Parathyroid adenoma (tissue), 2 donors: ENCODE data around the gene NNT.

Experiments
- H2AFZ ChIP-seq: fragments of 300-600 bp; sonication (generic); one replicate; pipeline ENCODE4 v1.7.0; 2017; ENCODE audit warnings: antibody characterized with exemption, mild to moderate bottlenecking
- H3K27ac ChIP-seq: fragments of 300-600 bp; sonication (generic); one replicate; pipeline ENCODE4 v1.7.0; 2017
- H3K27me3 ChIP-seq: fragments of 300-600 bp; sonication (generic); one replicate; pipeline ENCODE4 v1.7.0; 2017; ENCODE audit warnings: low read length; ENCODE audit not compliant: control insufficient read depth, insufficient read depth
- H3K36me3 ChIP-seq: fragments of 300-600 bp; sonication (generic); one replicate; pipeline ENCODE4 v1.7.0; 2017; ENCODE audit warnings: low read length; ENCODE audit not compliant: control insufficient read depth, insufficient read depth
- H3K4me1 ChIP-seq: fragments of 300-600 bp; sonication (generic); one replicate; pipeline ENCODE4 v1.7.0; 2017; ENCODE audit warnings: control low read depth
- H3K4me2 ChIP-seq: fragments of 300-600 bp; sonication (generic); one replicate; pipeline ENCODE4 v1.7.0; 2017; ENCODE audit warnings: low read length
- H3K4me3 ChIP-seq: fragments of 300-600 bp; sonication (generic); one replicate; pipeline ENCODE4 v1.7.0; 2017; ENCODE audit warnings: low read depth, low read length
- H3K79me2 ChIP-seq: fragments of 300-600 bp; sonication (generic); one replicate; pipeline ENCODE4 v1.7.0; 2017; ENCODE audit warnings: control low read depth
- H3K9ac ChIP-seq: fragments of 300-600 bp; sonication (generic); one replicate; pipeline ENCODE4 v1.7.0; 2017; ENCODE audit warnings: mild to moderate bottlenecking
- H3K9me3 ChIP-seq: fragments of 300-600 bp; sonication (generic); one replicate; pipeline ENCODE4 v1.7.0; 2017; ENCODE audit warnings: low read length; ENCODE audit not compliant: control insufficient read depth
- CTCF ChIP-seq: fragments of 300-600 bp; sonication (generic); IDR thresholded peaks from one replicate; pipeline ENCODE4 v1.7.0; 2017; ENCODE audit warnings: antibody characterized with exemption, mild to moderate bottlenecking
- donor health status: primary hyperparathyroidism.

NNT gene

GRCh38 chr5:43601454-43602260, 1.3 kb upstream of the NNT start:
- Histone ChIP-seq H3K36me3 (no peaks in the 10 kb centered on the region), H3K9ac (no peak overlapping the region), H3K4me3 (peak overlapping the region; percentile 81), H2AFZ (peak overlapping the region; percentile 95), H3K79me2 (peaks cover 19% of the 10 kb centered on the region), H3K27me3 (no peaks in the 10 kb centered on the region), H3K4me2 (peak overlapping the region; percentile 92), H3K4me1 (peaks cover 7% of the 10 kb centered on the region), H3K9me3 (no peaks in the 10 kb centered on the region), H3K27ac (peak overlapping the region; percentile 74)
- no peak for TF ChIP-seq CTCF

- H3K4me1 ChIP-seq: peaks cover 7% of the 10 kb centered on the region
- no peaks in the 10 kb centered on the region for H3K36me3 ChIP-seq
- H3K27me3 ChIP-seq: no peaks in the 10 kb centered on the region
- H3K79me2 ChIP-seq: peaks cover 9% of the 10 kb centered on the region
- peak overlapping the region; percentile 70 for H3K9ac ChIP-seq
- H3K4me2 ChIP-seq: peak overlapping the region; percentile 92
- H3K4me3 ChIP-seq: peak overlapping the region; percentile 81
- no peaks in the 10 kb centered on the region for H3K9me3 ChIP-seq
- TF ChIP-seq CTCF: no peak
- H3K27ac ChIP-seq: peak overlapping the region; percentile 74
- H2AFZ ChIP-seq: peak overlapping the region; percentile 95
Observed at GRCh38 chr5:43603344-43604217, 601 bp downstream of the NNT start.

- TF ChIP-seq CTCF: no peak
- Histone ChIP-seq H3K4me1 (peaks cover 7% of the 10 kb centered on the region), H3K36me3 (no peaks in the 10 kb centered on the region), H3K27me3 (no peaks in the 10 kb centered on the region), H3K9me3 (no peaks in the 10 kb centered on the region), H3K9ac (no peak overlapping the region), H2AFZ (no peak overlapping the region), H3K79me2 (peaks cover 5% of the 10 kb centered on the region), H3K27ac (peak overlapping the region; percentile 74), H3K4me3 (peak overlapping the region; percentile 81), H3K4me2 (no peak overlapping the region)
Observed at GRCh38 chr5:43604699-43605098, 1.7 kb downstream of the NNT start.

- no peaks in the 10 kb centered on the region for H3K9me3 ChIP-seq
- H3K9ac ChIP-seq: no peak overlapping the region
- no peak overlapping the region for H3K4me2 ChIP-seq
- H3K36me3 ChIP-seq: no peaks in the 10 kb centered on the region
- no peak for TF ChIP-seq CTCF
- no peak overlapping the region for H2AFZ ChIP-seq
- H3K27me3 ChIP-seq: no peaks in the 10 kb centered on the region
- H3K79me2 ChIP-seq: peaks cover 5% of the 10 kb centered on the region
- H3K27ac ChIP-seq: no peak overlapping the region
- no peak overlapping the region for H3K4me3 ChIP-seq
- peaks cover 7% of the 10 kb centered on the region for H3K4me1 ChIP-seq
Observed at GRCh38 chr5:43606351-43606750, 3.4 kb downstream of the NNT start.
